ENCODE measurements around the gene RYR1.

The RYR1 gene

GRCh38 chr19:38400361-38400760 is 33.1 kb upstream of the RYR1 start:
- Histone ChIP-seq H3K27ac (ENCODE audit: extremely low read depth, low read depth, low read length) (no peak overlapping the region), H3K36me3 (ENCODE audit: control insufficient read depth in 2 of 2, insufficient read depth in 1 of 2, low read length in 2 of 2) (peaks cover 4 to 5% of the 10 kb centered on the region in 2 experiments; a peak in 2 of 3 replicates), H3K9me3 (ENCODE audit: control insufficient read depth, insufficient read depth, low read depth, low read length) (no peaks in the 10 kb centered on the region), H3K4me1 (ENCODE audit: control insufficient read depth, insufficient read depth, low read length) (peaks cover 10% of the 10 kb centered on the region), H3K4me3 (ENCODE audit: low read depth, low read length) (no peak overlapping the region)
- ChIA-PET CTCF (interaction anchor here (0.6 to 1.2 kb wide), 5 partner anchors 8 to 680 kb away, joined by 3 to 7 read pairs (median 3); partner anchors contain the start of gene CATSPERG), POLR2A (interaction anchor here (1.0 to 1.1 kb wide), 2 partner anchors 9 to 13 kb away, joined by 3 to 4 read pairs; partner anchors contain the start of gene GGN)
- no peak for TF ChIP-seq ZNF23 (tag by site-specific recombination; IDR thresholded peaks at IDR 0.05; ENCODE audit: borderline replicate concordance)
- no peak for TF ChIP-seq HOXD13 (CRISPR knock-in tag; IDR thresholded peaks at IDR 0.05; ENCODE audit: borderline replicate concordance)

- no peak for TF ChIP-seq ZNF677 (tag by site-specific recombination; IDR thresholded peaks at IDR 0.05)
- no peak for TF ChIP-seq ZSCAN23 (tag by site-specific recombination; IDR thresholded peaks at IDR 0.05)
- no peak for TF ChIP-seq ZNF791 (tag by site-specific recombination; IDR thresholded peaks at IDR 0.05)
- TF ChIP-seq ZNF768 (tag by site-specific recombination; IDR thresholded peaks at IDR 0.05) = no peak
- Histone ChIP-seq H3K4me1 (ENCODE audit: control insufficient read depth, insufficient read depth, low read length) (peaks cover 10% of the 10 kb centered on the region), H3K36me3 (ENCODE audit: control insufficient read depth in 2 of 2, insufficient read depth in 1 of 2, low read length in 2 of 2) (peaks cover 7 to 8% of the 10 kb centered on the region in 2 experiments; a peak in 2 of 3 replicates), H3K4me3 (ENCODE audit: low read depth, low read length) (no peak overlapping the region), H3K27ac (ENCODE audit: extremely low read depth, low read depth, low read length) (no peak overlapping the region), H3K9me3 (ENCODE audit: control insufficient read depth, insufficient read depth, low read depth, low read length) (no peaks in the 10 kb centered on the region)
- POLR2A ChIA-PET = interaction anchor here (1.0 kb wide), 1 partner anchor 14 kb away, joined by 3 read pairs; the partner anchor contains the start of gene GGN
- CTCF ChIA-PET = interaction anchor here (0.6 to 4.5 kb wide), 5 partner anchors 234 to 503 kb away, joined by 3 to 77 read pairs (median 6); no protein-coding TSS in a partner anchor
Observed at GRCh38 chr19:38401148-38401547, 32.3 kb upstream of the RYR1 start.

GRCh38 chr19:38402623-38402966 is 30.9 kb upstream of the RYR1 start:
- TF ChIP-seq ZBTB6 (tag by site-specific recombination; IDR thresholded peaks at IDR 0.05) (peak; percentile 56; the same call in 1 of the 2 replicates), ZNF366 (tag by site-specific recombination; conservative IDR thresholded peaks at IDR 0.05) (peak; percentile 41; the same call in 1 of the 2 replicates), ZNF169 (tag by site-specific recombination; IDR thresholded peaks at IDR 0.05) (no peak), MEIS1 (CRISPR knock-in tag; IDR thresholded peaks at IDR 0.05; ENCODE audit: borderline replicate concordance) (no peak), ZBTB21 (tag by site-specific recombination; IDR thresholded peaks at IDR 0.05) (peak; percentile 39), ZNF600 (tag by site-specific recombination; IDR thresholded peaks at IDR 0.05) (peak; percentile 97), ZNF280D (tag by site-specific recombination; IDR thresholded peaks at IDR 0.05) (peak; percentile 86; the same call in 1 of the 2 replicates), ZNF362 (tag by site-specific recombination; IDR thresholded peaks at IDR 0.05) (no peak), ZNF747 (tag by site-specific recombination; IDR thresholded peaks at IDR 0.05) (no peak)
- Histone ChIP-seq H3K36me3 (ENCODE audit: control insufficient read depth in 2 of 2, insufficient read depth in 1 of 2, low read length in 2 of 2) (peaks cover 14 to 18% of the 10 kb centered on the region in 2 experiments; a peak in 2 of 3 replicates), H3K4me1 (ENCODE audit: control insufficient read depth, insufficient read depth, low read length) (peaks cover 10% of the 10 kb centered on the region), H3K9me3 (ENCODE audit: control insufficient read depth, insufficient read depth, low read depth, low read length) (no peaks in the 10 kb centered on the region), H3K27ac (ENCODE audit: extremely low read depth, low read depth, low read length) (peak overlapping the region; percentile 69), H3K4me3 (ENCODE audit: low read depth, low read length) (peak overlapping the region; percentile 28)
- CTCF ChIA-PET = interaction anchor here (0.6 to 4.8 kb wide), 102 partner anchors 8 to 1325 kb away, joined by 3 to 77 read pairs (median 5); partner anchors contain the start of genes ACTN4, ECH1, EIF3K and FBXO17
- POLR2A ChIA-PET = interaction anchor here (0.5 to 5.6 kb wide), 43 partner anchors 8 to 1789 kb away, joined by 3 to 68 read pairs (median 4); partner anchors contain the start of genes ACTN4, EIF3K, GGN and MRPS12

Measured in HEK293 (cell line).